Body of pancreas (tissue), 4 donors: ENCODE data around the gene SRBD1. TPM values are rescaled to one million over a fixed set of nuclear protein-coding genes. Genes with fewer than 3 reads are reported as not detected.

Experiments used
- ATAC-seq: fragments of 150-250 bp; one replicate; pipeline ENCODE4 v1.9.1; 2016
- DNase-seq, 4 donors: peaks; one replicate each; pipeline ENCODE4 v3.0.0-alpha.2; 2019
- H3K27ac ChIP-seq, 4 donors: fragments of 200-600 bp; sonication (generic); 1 replicate in 3 of 4; 2 replicates in 1 of 4; pipeline versions ENCODE4 v1.5.1 to v1.6.1; 2016 to 2019; ENCODE audit warnings: mild to moderate bottlenecking in 1 of 4, mixed read lengths in 1 of 4, moderate library complexity in 1 of 4
- H3K27me3 ChIP-seq, 2 donors: fragments of 200-600 bp; sonication (generic); one replicate each; pipeline ENCODE4 v1.6.0; 2016; ENCODE audit warnings: mild to moderate bottlenecking in 1 of 2
- H3K36me3 ChIP-seq, 2 donors: fragments of 200-600 bp; sonication (generic); replicated peaks in 1 of 2; 2 replicates each; pipeline ENCODE4 v1.5.1; 2016; ENCODE audit warnings: low read depth in 2 of 2; ENCODE audit not compliant: insufficient read depth in 1 of 2
- H3K4me1 ChIP-seq: fragments of 200-600 bp; sonication (generic); one replicate; pipeline ENCODE4 v1.6.0; 2016
- H3K4me3 ChIP-seq, 2 donors: fragments of 200-600 bp; sonication (generic); 1 replicate in 1 of 2; 2 replicates in 1 of 2; pipeline ENCODE4 v1.5.1; 2016 to 2019
- H3K9me3 ChIP-seq, 3 donors: fragments of 200-600 bp; sonication (generic); 1 replicate in 2 of 3; 2 replicates in 1 of 3; pipeline ENCODE4 v1.5.1; 2016
- POLR2A ChIP-seq, 3 donors: fragments of 450-650 bp; IDR thresholded peaks; one replicate each; pipeline ENCODE4 v1.6.1; 2016; ENCODE audit warnings: antibody characterized with exemption in 3 of 3, mild to moderate bottlenecking in 2 of 3
- WGBS, 2 donors: methylation state at CpG; one replicate each; pipeline ENCODE4 v1.1.5; 2017; 5-methylcytosine and 5-hydroxymethylcytosine counted together
- intact Hi-C: fragments of 100-400 bp; cut with DNase I; formaldehyde crosslinking; loops from one replicate; pipeline ENCODE4 v1.15.1; 2023
- total RNA-seq, 2 donors: library from RNA; depleted of rRNA; stranded (reverse); fragments of >200 nt; gene quantifications; one replicate each; pipeline ENCODE4 v1.1.0, GENCODE V29; 2016
- TF ChIP-seq, protein P1 (sequence below), 7 experiments: fragments of 450-650 bp in 4 of 7; fragments of 200-600 bp in 3 of 7; sonication (generic) in 3 of 7; IDR thresholded peaks; one replicate each; pipeline ENCODE4 v1.5.1; 2016 to 2019; ENCODE audit warnings: antibody characterized with exemption in 7 of 7

The SRBD1 gene
- total RNA-seq, 2 donors from 2014 or later, result 14.8 to 21.4 TPM

DNA sequence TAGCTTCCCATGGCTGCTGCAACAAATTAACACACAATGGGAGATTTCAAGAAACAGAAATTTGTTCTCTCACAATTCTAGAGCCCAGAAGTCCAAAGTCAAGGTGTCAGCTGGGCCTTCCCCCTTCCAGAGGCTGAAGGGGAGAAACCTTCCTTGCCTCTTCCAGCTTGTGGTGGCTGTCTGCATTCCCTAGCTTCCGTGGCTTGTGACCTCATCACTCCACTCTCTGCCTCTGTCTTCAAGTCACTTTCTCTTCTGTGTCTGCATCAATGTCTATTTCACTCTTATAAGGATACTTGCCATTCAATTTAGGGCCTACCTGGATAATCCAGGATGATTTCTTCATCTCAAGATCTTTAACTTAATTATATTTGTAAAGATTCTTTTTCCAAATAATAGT, 16.8 kb upstream of the SRBD1 start:
- no peak overlapping the region for H3K4me3 ChIP-seq
- no peak for ATAC-seq
- WGBS, 2 donors, result 88 to 92% methylated on average over 1 of the region's 1 CpG
- peaks cover 21% of the 10 kb centered on the region for H3K4me1 ChIP-seq
- intact Hi-C loops, result no loop called here
- TF ChIP-seq, protein P1, sequence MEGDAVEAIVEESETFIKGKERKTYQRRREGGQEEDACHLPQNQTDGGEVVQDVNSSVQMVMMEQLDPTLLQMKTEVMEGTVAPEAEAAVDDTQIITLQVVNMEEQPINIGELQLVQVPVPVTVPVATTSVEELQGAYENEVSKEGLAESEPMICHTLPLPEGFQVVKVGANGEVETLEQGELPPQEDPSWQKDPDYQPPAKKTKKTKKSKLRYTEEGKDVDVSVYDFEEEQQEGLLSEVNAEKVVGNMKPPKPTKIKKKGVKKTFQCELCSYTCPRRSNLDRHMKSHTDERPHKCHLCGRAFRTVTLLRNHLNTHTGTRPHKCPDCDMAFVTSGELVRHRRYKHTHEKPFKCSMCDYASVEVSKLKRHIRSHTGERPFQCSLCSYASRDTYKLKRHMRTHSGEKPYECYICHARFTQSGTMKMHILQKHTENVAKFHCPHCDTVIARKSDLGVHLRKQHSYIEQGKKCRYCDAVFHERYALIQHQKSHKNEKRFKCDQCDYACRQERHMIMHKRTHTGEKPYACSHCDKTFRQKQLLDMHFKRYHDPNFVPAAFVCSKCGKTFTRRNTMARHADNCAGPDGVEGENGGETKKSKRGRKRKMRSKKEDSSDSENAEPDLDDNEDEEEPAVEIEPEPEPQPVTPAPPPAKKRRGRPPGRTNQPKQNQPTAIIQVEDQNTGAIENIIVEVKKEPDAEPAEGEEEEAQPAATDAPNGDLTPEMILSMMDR (IDR thresholded peaks at IDR 0.05), result no peak
- TF ChIP-seq POLR2A (IDR thresholded peaks at IDR 0.05), result no peak
- H3K36me3 ChIP-seq, result no peaks in the 10 kb centered on the region
- no peaks in the 10 kb centered on the region for H3K9me3 ChIP-seq
- no peaks in the 10 kb centered on the region for H3K27me3 ChIP-seq
- DNase-seq, result no peak
- no peak overlapping the region for H3K27ac ChIP-seq

DNA sequence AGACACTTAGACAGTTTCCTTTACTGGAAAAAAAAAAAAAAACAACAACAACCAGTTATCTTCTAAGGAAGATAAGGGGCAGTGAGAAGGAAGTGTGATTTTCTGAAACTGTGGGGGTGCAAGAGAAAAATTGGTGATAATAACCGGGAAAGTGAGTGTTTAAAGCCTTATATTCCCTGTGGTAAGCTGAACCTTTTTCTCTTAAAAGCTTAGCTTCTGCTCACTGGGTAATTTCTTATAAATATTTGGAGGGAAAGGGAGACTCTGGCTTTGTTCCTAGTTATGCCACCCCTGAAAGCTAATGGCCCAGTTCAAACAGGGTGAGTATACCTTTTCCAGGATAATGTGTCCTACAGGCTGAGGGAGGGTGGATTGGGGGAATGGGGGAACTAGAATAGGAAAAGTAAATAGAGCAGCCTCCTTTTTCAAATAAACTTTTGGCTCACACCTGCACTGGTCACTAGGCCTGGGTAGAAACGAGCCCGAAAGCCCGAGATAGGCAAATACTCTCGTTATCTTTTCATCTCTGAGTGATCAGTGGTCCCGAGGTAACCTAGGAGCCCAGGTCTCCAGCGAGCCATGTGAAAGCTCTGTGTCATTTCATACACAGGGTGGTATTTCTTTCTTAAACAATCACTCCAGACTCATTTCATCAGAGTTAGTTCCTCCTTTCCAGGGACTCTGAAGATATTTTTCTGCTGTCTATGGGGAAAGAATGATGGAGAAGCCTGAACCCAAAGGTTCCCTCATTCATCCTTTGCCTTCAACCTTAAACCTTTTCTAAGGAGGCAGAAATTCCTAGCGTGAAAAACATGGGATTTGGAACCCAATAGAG, 15.5 kb upstream of the SRBD1 start:
- 24 to 29% methylated on average over 8 of the region's 8 CpGs for WGBS, 2 donors
- peak overlapping the region in 3 of 4 donors; percentile 36 to 48 (median 43) for H3K27ac ChIP-seq
- DNase-seq (peak in 3 of 4 donors; percentile 24 to 60 (median 56)), ATAC-seq (peak; percentile 91)
- H3K4me3 ChIP-seq, result no peak overlapping the region
- no peaks in the 10 kb centered on the region for H3K36me3 ChIP-seq
- TF ChIP-seq, protein P1 (IDR thresholded peaks at IDR 0.05), result no peak
- no peaks in the 10 kb centered on the region for H3K9me3 ChIP-seq
- intact Hi-C loops, result no loop called here
- H3K4me1 ChIP-seq, result peaks cover 21% of the 10 kb centered on the region
- H3K27me3 ChIP-seq, result no peaks in the 10 kb centered on the region

DNA sequence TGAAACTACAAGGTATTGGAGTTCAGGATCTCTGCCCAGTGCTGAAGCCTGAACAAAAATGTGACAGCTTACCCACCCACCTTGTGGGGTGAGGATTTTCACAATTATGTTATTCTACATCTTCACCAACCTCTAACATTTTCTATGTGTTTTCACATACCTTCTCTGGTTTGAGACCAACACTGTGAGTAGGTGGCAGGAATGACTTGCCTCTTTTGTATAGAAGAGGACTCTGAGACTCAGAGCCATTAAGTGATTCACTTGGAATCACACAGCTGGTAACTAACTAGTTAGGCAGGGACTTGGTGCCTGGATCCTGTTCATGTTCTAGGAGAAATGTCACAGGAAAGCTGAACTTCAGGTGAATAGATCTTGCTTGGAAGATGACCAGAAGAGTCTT, 14.8 kb upstream of the SRBD1 start:
- no peak for ATAC-seq
- Histone ChIP-seq H3K27ac (peak overlapping the region in 2 of 4 donors; percentile 36 to 43), H3K27me3 (no peaks in the 10 kb centered on the region), H3K9me3 (no peaks in the 10 kb centered on the region), H3K4me3 (no peak overlapping the region), H3K4me1 (peaks cover 21% of the 10 kb centered on the region), H3K36me3 (no peaks in the 10 kb centered on the region)
- intact Hi-C loops, result no loop called here
- no peak for TF ChIP-seq POLR2A (IDR thresholded peaks at IDR 0.05)
- TF ChIP-seq, protein P1 (IDR thresholded peaks at IDR 0.05), result no peak
- no peak for DNase-seq

DNA sequence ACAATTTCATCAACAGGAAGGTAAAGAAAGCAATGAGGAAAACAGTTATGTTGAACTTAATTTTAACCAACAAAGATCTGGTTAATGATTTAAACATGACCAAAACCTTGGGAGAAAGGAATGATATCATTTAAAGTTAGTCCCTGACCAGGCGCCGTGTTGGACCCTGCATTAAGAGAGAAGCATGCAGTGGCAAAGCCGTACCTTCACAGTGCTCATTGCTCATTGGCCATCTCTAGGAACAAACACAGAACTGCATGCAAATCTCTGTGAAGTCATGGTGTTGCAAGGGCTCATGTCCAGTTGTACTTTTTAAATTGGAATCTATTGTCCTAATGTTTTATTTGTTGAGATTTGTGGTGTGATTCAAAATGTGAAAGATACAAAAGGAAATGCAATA, 12.0 kb upstream of the SRBD1 start:
- H3K9me3 ChIP-seq, result no peaks in the 10 kb centered on the region
- ATAC-seq, result no peak
- no peaks in the 10 kb centered on the region for H3K36me3 ChIP-seq
- H3K27ac ChIP-seq, result no peak overlapping the region
- no peak for TF ChIP-seq POLR2A (IDR thresholded peaks at IDR 0.05)
- TF ChIP-seq, protein P1 (IDR thresholded peaks at IDR 0.05), result no peak
- no peak for DNase-seq
- H3K27me3 ChIP-seq, result no peaks in the 10 kb centered on the region
- intact Hi-C loops, result no loop called here
- no peak overlapping the region for H3K4me3 ChIP-seq
- H3K4me1 ChIP-seq, result peaks cover 21% of the 10 kb centered on the region
- 71 to 75% methylated on average over 3 of the region's 3 CpGs for WGBS, 2 donors
